HepG2 (cell line): ENCODE data around the gene VDAC1. TPM values are rescaled to one million over a fixed set of nuclear protein-coding genes. Genes with fewer than 3 reads are reported as not detected.

ENCODE experiments used
- CBX1 ChIP-seq: IDR thresholded peaks from one replicate; pipeline ENCODE4 v1.6.1; 2016; ENCODE audit warnings: antibody characterized with exemption, low read depth
- CEBPG ChIP-seq: IDR thresholded peaks from 2 replicates; pipeline ENCODE4 v1.6.1; 2016
- DNMT3B ChIP-seq: conservative IDR thresholded peaks from 2 replicates; pipeline ENCODE4 v1.6.1; 2016; ENCODE audit warnings: missing biosample characterization, control low read depth
- FOXA1 ChIP-seq, 2 experiments: fragments of 450-650 bp in 1 of 2; sonication (generic) in 1 of 2; formaldehyde crosslinking in 1 of 2; IDR thresholded peaks; 2 replicates each; pipeline versions ENCODE4 v1.4.0 to v1.6.1; 2016 to 2020; ENCODE audit warnings: missing genetic modification reagents in 1 of 2
- HES4 ChIP-seq: sonication (generic); formaldehyde crosslinking; IDR thresholded peaks from 2 replicates; pipeline ENCODE4 v1.9.0; 2021; ENCODE audit warnings: mild to moderate bottlenecking, missing genetic modification reagents, borderline replicate concordance
- MIXL1 ChIP-seq: IDR thresholded peaks from 2 replicates; pipeline ENCODE4 v1.6.1; 2016
- NFE2L2 ChIP-seq: fragments of 150-350 bp; IDR thresholded peaks from 2 replicates; pipeline ENCODE4 v1.6.1; 2014; ENCODE audit warnings: low read length
- SP4 ChIP-seq: sonication (generic); formaldehyde crosslinking; IDR thresholded peaks from 2 replicates; pipeline ENCODE4 v1.8.1; 2023; ENCODE audit warnings: mild to moderate bottlenecking, missing genetic modification reagents
- ZFP36L1 ChIP-seq: sonication (generic); formaldehyde crosslinking; IDR thresholded peaks from 2 replicates; pipeline ENCODE4 v1.8.0; 2022; ENCODE audit warnings: mild to moderate bottlenecking, missing genetic modification reagents, moderate library complexity
- ZNF619 ChIP-seq: sonication (generic); formaldehyde crosslinking; IDR thresholded peaks from 2 replicates; pipeline ENCODE4 v1.4.0; 2020; ENCODE audit warnings: mild to moderate bottlenecking, missing genetic modification reagents
- ZNF772 ChIP-seq: sonication (generic); formaldehyde crosslinking; IDR thresholded peaks from 2 replicates; pipeline ENCODE4 v1.5.0; 2020; ENCODE audit warnings: mild to moderate bottlenecking, missing genetic modification reagents
- ZNF782 ChIP-seq: sonication (generic); formaldehyde crosslinking; IDR thresholded peaks from 2 replicates; pipeline ENCODE4 v1.4.0; 2020; ENCODE audit warnings: missing genetic modification reagents, mild to moderate bottlenecking, borderline replicate concordance
- ZNF839 ChIP-seq: sonication (generic); formaldehyde crosslinking; IDR thresholded peaks from 2 replicates; pipeline ENCODE4 v1.4.0; 2020; ENCODE audit warnings: missing genetic modification reagents, mild to moderate bottlenecking, borderline replicate concordance
- polyA plus RNA-seq, 8 experiments: library from polyadenylated mRNA; depleted of rRNA in 3 of 8; stranded (reverse) in 7 of 8; unstranded in 1 of 8; fragments of >200 nt; fragmentation: Illumina TruSeq in 4 of 8; extraction: Trizol in 4 of 8; gene quantifications; 2 replicates each; pipeline versions ENCODE4 v1.2.1 to v1.2.3, GENCODE V29; 2011 to 2016; ENCODE audit warnings: low read depth in 4 of 8, missing spikeins in 1 of 8, mixed read lengths in 1 of 8; ENCODE audit not compliant: insufficient read depth in 1 of 8
- total RNA-seq, 5 experiments: library from RNA; depleted of rRNA; stranded (reverse); fragments of >200 nt; fragmentation: Illumina TruSeq; extraction: Trizol; gene quantifications; 2 replicates each; pipeline ENCODE4 v1.2.3, GENCODE V29; 2016; ENCODE audit warnings: low read depth in 1 of 5
- TF ChIP-seq, protein P1 (sequence below), 2 experiments: fragments of 450-650 bp in 1 of 2; sonication (generic) in 1 of 2; formaldehyde crosslinking in 1 of 2; IDR thresholded peaks; 2 replicates each; pipeline versions ENCODE4 v1.6.1 to v1.8.0; 2016 to 2022; ENCODE audit warnings: antibody characterized with exemption in 1 of 2, mild to moderate bottlenecking in 1 of 2, missing genetic modification reagents in 1 of 2
- TF ChIP-seq, protein P2 (sequence below): sonication (generic); formaldehyde crosslinking; IDR thresholded peaks from 2 replicates; pipeline ENCODE4 v1.5.0; 2020; ENCODE audit warnings: mild to moderate bottlenecking, missing genetic modification reagents
- TF ChIP-seq, protein P3 (sequence below): sonication (generic); formaldehyde crosslinking; IDR thresholded peaks from 2 replicates; pipeline ENCODE4 v1.9.0; 2021; ENCODE audit warnings: missing genetic modification reagents, borderline replicate concordance

Gene VDAC1
- total and polyA plus RNA-seq, 2 of the 13 experiments (the other 11 are each of a cell fraction or from before 2014, with no cell fraction given), result 112 to 380 TPM

DNA sequence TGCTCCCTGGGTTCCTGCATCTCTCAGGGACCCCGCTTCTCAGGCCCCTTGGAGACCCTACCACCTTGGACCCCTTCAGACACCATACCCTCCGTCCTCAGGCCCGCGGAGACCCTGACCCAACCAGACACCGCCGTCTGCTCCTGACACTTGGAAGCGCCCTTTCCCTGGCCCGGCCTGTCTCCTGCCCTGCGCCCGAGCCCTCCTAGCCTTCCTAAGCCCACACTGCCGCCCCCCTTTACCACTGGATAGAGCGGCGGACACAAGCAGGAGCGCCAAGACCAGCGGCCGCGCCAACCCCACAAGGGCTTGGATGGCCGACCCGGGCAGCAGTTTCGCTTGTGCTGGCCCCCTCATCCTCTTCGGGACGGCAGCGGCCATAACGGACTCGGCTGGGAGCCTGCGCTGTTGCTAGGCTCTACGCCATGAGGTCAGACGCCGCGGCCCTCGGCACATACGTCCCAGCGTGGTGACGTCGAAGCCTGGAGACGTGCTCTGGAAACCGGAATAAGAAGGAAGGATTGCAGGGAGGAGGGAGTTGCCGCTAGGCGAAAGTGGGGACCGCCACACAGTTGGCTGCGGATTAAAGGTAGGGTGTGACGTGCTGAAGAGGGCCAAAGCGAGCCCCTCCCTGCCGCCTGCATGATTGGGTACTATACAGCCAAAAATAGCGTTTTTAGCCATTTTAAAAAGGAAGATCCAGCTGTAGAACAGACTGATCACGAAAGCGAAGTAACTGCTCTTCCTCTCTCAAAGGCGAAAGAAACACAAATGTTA, 36.4 kb downstream of the VDAC1 start, which contains the start of gene C5orf15 (continued):
- peak; percentile 79; the same call in 1 of the 2 replicates for TF ChIP-seq SP4 (CRISPR knock-in tag)
- peak; percentile 61; the same call in 1 of the 2 replicates for TF ChIP-seq MIXL1
- no peak for TF ChIP-seq CBX1
- no peak for TF ChIP-seq NFE2L2
- 0 out of 2 replicates have a peak, but pooled peaks have one; percentile 35 for TF ChIP-seq DNMT3B (CRISPR knock-in tag)
- TF ChIP-seq, protein P1, sequence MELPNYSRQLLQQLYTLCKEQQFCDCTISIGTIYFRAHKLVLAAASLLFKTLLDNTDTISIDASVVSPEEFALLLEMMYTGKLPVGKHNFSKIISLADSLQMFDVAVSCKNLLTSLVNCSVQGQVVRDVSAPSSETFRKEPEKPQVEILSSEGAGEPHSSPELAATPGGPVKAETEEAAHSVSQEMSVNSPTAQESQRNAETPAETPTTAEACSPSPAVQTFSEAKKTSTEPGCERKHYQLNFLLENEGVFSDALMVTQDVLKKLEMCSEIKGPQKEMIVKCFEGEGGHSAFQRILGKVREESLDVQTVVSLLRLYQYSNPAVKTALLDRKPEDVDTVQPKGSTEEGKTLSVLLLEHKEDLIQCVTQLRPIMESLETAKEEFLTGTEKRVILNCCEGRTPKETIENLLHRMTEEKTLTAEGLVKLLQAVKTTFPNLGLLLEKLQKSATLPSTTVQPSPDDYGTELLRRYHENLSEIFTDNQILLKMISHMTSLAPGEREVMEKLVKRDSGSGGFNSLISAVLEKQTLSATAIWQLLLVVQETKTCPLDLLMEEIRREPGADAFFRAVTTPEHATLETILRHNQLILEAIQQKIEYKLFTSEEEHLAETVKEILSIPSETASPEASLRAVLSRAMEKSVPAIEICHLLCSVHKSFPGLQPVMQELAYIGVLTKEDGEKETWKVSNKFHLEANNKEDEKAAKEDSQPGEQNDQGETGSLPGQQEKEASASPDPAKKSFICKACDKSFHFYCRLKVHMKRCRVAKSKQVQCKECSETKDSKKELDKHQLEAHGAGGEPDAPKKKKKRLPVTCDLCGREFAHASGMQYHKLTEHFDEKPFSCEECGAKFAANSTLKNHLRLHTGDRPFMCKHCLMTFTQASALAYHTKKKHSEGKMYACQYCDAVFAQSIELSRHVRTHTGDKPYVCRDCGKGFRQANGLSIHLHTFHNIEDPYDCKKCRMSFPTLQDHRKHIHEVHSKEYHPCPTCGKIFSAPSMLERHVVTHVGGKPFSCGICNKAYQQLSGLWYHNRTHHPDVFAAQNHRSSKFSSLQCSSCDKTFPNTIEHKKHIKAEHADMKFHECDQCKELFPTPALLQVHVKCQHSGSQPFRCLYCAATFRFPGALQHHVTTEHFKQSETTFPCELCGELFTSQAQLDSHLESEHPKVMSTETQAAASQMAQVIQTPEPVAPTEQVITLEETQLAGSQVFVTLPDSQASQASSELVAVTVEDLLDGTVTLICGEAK (IDR thresholded peaks at IDR 0.05), result no peak
- TF ChIP-seq, protein P1 (CRISPR knock-in tag; IDR thresholded peaks at IDR 0.05), result peak; percentile 71; the same call in 1 of the 2 replicates
- TF ChIP-seq ZNF619 (CRISPR knock-in tag), result no peak
- peak; percentile 53; the same call in 1 of the 2 replicates for TF ChIP-seq ZNF839 (CRISPR knock-in tag)
- no peak; the same call in 1 of the 2 replicates for TF ChIP-seq ZNF782 (CRISPR knock-in tag)
- no peak; the same call in none of the 2 replicates for TF ChIP-seq ZNF772 (CRISPR knock-in tag)
- no peak for TF ChIP-seq FOXA1 (IDR thresholded peaks at IDR 0.05)
- TF ChIP-seq FOXA1 (CRISPR knock-in tag; IDR thresholded peaks at IDR 0.05), result no peak
- TF ChIP-seq, protein P2, sequence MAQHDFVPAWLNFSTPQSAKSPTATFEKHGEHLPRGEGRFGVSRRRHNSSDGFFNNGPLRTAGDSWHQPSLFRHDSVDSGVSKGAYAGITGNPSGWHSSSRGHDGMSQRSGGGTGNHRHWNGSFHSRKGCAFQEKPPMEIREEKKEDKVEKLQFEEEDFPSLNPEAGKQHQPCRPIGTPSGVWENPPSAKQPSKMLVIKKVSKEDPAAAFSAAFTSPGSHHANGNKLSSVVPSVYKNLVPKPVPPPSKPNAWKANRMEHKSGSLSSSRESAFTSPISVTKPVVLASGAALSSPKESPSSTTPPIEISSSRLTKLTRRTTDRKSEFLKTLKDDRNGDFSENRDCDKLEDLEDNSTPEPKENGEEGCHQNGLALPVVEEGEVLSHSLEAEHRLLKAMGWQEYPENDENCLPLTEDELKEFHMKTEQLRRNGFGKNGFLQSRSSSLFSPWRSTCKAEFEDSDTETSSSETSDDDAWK, result no peak
- TF ChIP-seq, protein P3, sequence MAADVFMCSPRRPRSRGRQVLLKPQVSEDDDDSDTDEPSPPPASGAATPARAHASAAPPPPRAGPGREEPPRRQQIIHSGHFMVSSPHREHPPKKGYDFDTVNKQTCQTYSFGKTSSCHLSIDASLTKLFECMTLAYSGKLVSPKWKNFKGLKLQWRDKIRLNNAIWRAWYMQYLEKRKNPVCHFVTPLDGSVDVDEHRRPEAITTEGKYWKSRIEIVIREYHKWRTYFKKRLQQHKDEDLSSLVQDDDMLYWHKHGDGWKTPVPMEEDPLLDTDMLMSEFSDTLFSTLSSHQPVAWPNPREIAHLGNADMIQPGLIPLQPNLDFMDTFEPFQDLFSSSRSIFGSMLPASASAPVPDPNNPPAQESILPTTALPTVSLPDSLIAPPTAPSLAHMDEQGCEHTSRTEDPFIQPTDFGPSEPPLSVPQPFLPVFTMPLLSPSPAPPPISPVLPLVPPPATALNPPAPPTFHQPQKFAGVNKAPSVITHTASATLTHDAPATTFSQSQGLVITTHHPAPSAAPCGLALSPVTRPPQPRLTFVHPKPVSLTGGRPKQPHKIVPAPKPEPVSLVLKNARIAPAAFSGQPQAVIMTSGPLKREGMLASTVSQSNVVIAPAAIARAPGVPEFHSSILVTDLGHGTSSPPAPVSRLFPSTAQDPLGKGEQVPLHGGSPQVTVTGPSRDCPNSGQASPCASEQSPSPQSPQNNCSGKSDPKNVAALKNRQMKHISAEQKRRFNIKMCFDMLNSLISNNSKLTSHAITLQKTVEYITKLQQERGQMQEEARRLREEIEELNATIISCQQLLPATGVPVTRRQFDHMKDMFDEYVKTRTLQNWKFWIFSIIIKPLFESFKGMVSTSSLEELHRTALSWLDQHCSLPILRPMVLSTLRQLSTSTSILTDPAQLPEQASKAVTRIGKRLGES (CRISPR knock-in tag), result no peak
- TF ChIP-seq HES4 (CRISPR knock-in tag), result peak; percentile 61; the same call in 1 of the 2 replicates
- no peak for TF ChIP-seq ZFP36L1 (CRISPR knock-in tag)
- TF ChIP-seq CEBPG (CRISPR knock-in tag), result peak; percentile 61; the same call in 1 of the 2 replicates
